K562 (cell line): Measurements from ENCODE around the gene AHCY. TPM values are rescaled to one million over a fixed set of nuclear protein-coding genes. Genes with fewer than 3 reads are reported as not detected.

Experiments used
- ATAC-seq: fragments of 200-7000 bp; cut with Tn5 transposase; 3 replicates; pipeline ENCODE4 v1.9.1; 2020; ENCODE audit warnings: moderate library complexity
- BruUV-seq: library from RNA; stranded (reverse); fragments of 400-500 nt; replicated peaks from 2 replicates; lab custom pipeline; 2021; lab: Mats Ljungman, UMichigan
- CTCF ChIA-PET: fragments of 300-600 bp; formaldehyde crosslinking; extraction: SDS; loops from one replicate; lab custom pipeline; 2021; ENCODE audit warnings: low intra/inter-chr PET ratio; lab: Yijun Ruan, JAX
- POLR2A ChIA-PET: fragments of 300-600, 350-650 bp; sonication (Branson Sonifier 250); formaldehyde crosslinking; extraction: SDS; loops from one replicate; lab custom pipeline; 2021; ENCODE audit warnings: antibody characterized with exemption, inconsistent platforms; lab: Yijun Ruan, JAX
- DNase-seq, 4 experiments: peaks; one replicate each; pipeline versions ENCODE4 v3.0.0 to v3.0.0-alpha.2; 2011 to 2018; ENCODE audit warnings: low spot score in 3 of 4, mixed read lengths in 3 of 4; ENCODE audit errors: extremely low read depth in 1 of 4
- FAIRE-seq: peaks from 2 replicates; lab custom pipeline; 2011; peaks lifted over from hg19 to GRCh38; lab: Jason Lieb, UNC
- H2AFZ ChIP-seq: 2 replicates; pipeline ENCODE4 v1.6.0; 2011; ENCODE audit warnings: low read depth, low read length, control low read depth, inconsistent platforms
- H3K27ac ChIP-seq: fragments of 200-600 bp; 3 replicates; pipeline ENCODE4 v1.8.0; 2011; ENCODE audit warnings: low read depth, mild to moderate bottlenecking, control low read depth, inconsistent platforms, low read length, moderate library complexity, mixed read lengths; ENCODE audit errors: extremely low read depth
- H3K27me3 ChIP-seq, 2 experiments: fragments of 300-600 bp in 1 of 2; 2 replicates in 1 of 2; 3 replicates in 1 of 2; pipeline versions ENCODE4 v1.6.0 to v1.8.0; 2011; ENCODE audit warnings: inconsistent platforms in 2 of 2, low read length in 2 of 2, mild to moderate bottlenecking in 1 of 2, mixed read lengths in 1 of 2, moderate library complexity in 1 of 2; ENCODE audit not compliant: control insufficient read depth in 2 of 2, insufficient read depth in 2 of 2
- H3K36me3 ChIP-seq: fragments of 300-600 bp; 3 replicates; pipeline ENCODE4 v1.8.0; 2011; ENCODE audit warnings: mild to moderate bottlenecking, low read length, inconsistent platforms; ENCODE audit not compliant: control insufficient read depth, insufficient read depth
- H3K4me1 ChIP-seq, 2 experiments: fragments of 200-600 bp in 1 of 2; replicated peaks in 1 of 2; 2 replicates in 1 of 2; 3 replicates in 1 of 2; pipeline versions ENCODE4 v1.5.1 to v1.8.0; 2011; ENCODE audit warnings: inconsistent platforms in 2 of 2, low read length in 2 of 2, mild to moderate bottlenecking in 1 of 2, mixed read lengths in 1 of 2, moderate library complexity in 1 of 2; ENCODE audit not compliant: control insufficient read depth in 2 of 2, insufficient read depth in 2 of 2
- H3K4me2 ChIP-seq: 2 replicates; pipeline ENCODE4 v1.6.1; 2011; ENCODE audit warnings: low read length, control low read depth, inconsistent platforms, mixed read lengths; ENCODE audit not compliant: insufficient read depth
- H3K4me3 ChIP-seq: fragments of 200-600 bp; sonication (generic), shearing (Covaris generic); 2 replicates; pipeline ENCODE4 v1.5.1; 2016; ENCODE audit warnings: control low read depth, inconsistent platforms
- H3K79me2 ChIP-seq: fragments of 200-600 bp; 3 replicates; pipeline ENCODE4 v1.8.0; 2011; ENCODE audit warnings: low read length, inconsistent platforms; ENCODE audit not compliant: control insufficient read depth, insufficient read depth
- H3K9ac ChIP-seq, 2 experiments: 2 replicates each; pipeline versions ENCODE4 v1.6.0 to v1.6.1; 2011; ENCODE audit warnings: low read depth in 2 of 2, low read length in 2 of 2, control low read depth in 1 of 2, inconsistent platforms in 1 of 2, mild to moderate bottlenecking in 1 of 2, mixed read lengths in 1 of 2; ENCODE audit not compliant: insufficient read depth in 1 of 2
- H3K9me1 ChIP-seq: one replicate; pipeline ENCODE4 v1.6.0; 2011; ENCODE audit warnings: inconsistent platforms, mild to moderate bottlenecking, low read length, moderate library complexity; ENCODE audit not compliant: control insufficient read depth, insufficient read depth
- H3K9me3 ChIP-seq: replicated peaks from 2 replicates; pipeline ENCODE4 v1.5.1; 2011; ENCODE audit warnings: low read depth, low read length, inconsistent platforms; ENCODE audit not compliant: control insufficient read depth, insufficient read depth
- H4K20me1 ChIP-seq: replicated peaks from 2 replicates; pipeline ENCODE4 v1.6.1; 2011; ENCODE audit warnings: low read length, inconsistent platforms, mixed read lengths; ENCODE audit not compliant: control insufficient read depth, insufficient read depth
- CEBPB ChIP-seq: fragments of 450-650 bp; IDR thresholded peaks from 2 replicates; pipeline ENCODE4 v1.6.1; 2016; ENCODE audit warnings: missing genetic modification characterization, missing compliant biosample characterization
- EP300 ChIP-seq: IDR thresholded peaks from 2 replicates; pipeline ENCODE4 v1.6.1; 2012; ENCODE audit warnings: low read length, improper control_type of control experiment
- FOXK2 ChIP-seq, 2 experiments: fragments of 450-650 bp; IDR thresholded peaks in 1 of 2; conservative IDR thresholded peaks in 1 of 2; 2 replicates each; pipeline ENCODE4 v1.6.1; 2016; ENCODE audit warnings: low read depth in 2 of 2, mild to moderate bottlenecking in 1 of 2
- IRF2 ChIP-seq: sonication (generic); formaldehyde crosslinking; IDR thresholded peaks from 2 replicates; pipeline ENCODE4 v1.8.1; 2022; ENCODE audit warnings: mild to moderate bottlenecking, missing genetic modification reagents
- WGBS: fragments of 100-300 bp; shearing (Covaris generic); methylation state at CpG from one replicate; pipeline ENCODE4 v1.1.6; 2016; ENCODE audit warnings: low coverage, mixed read lengths; ENCODE audit not compliant: insufficient coverage; ENCODE audit errors: missing lambda C conversion rate; 5-methylcytosine and 5-hydroxymethylcytosine counted together
- in situ Hi-C: fragments of 300-500 bp; cut with MboI; formaldehyde crosslinking; loops from 4 replicates; pipeline ENCODE4 v1.15.0; 2018; ENCODE audit warnings: inconsistent platforms, mixed read lengths
- intact Hi-C: fragments of 100-400 bp; cut with micrococcal nuclease; formaldehyde crosslinking; loops from 2 replicates; pipeline ENCODE4 v1.14.2; 2022
- polyA plus RNA-seq, 8 experiments: library from polyadenylated mRNA; depleted of rRNA in 4 of 8; stranded (reverse) in 5 of 8; unstranded in 3 of 8; fragments of >200 nt; fragmentation: Nextera tagmentation in 2 of 8; fragmentation: Illumina TruSeq in 1 of 8; extraction: Ambion mirVana in 2 of 8; extraction: Trizol in 1 of 8; gene quantifications; 2 replicates each; pipeline versions ENCODE4 v1.2.1 to v1.2.3, GENCODE V29; 2011 to 2014; ENCODE audit warnings: inconsistent platforms in 1 of 8, missing spikeins in 1 of 8
- total RNA-seq, 7 experiments: library from RNA; depleted of rRNA in 6 of 7; stranded (reverse); fragments of >200 nt in 6 of 7; fragmentation: Illumina TruSeq in 2 of 7; extraction: Trizol in 2 of 7; gene quantifications; 2 replicates each; pipeline versions ENCODE4 v1.2.1 to v1.2.3, GENCODE V29; 2011 to 2021; ENCODE audit warnings: low replicate concordance in 1 of 7
- TF ChIP-seq, protein P1 (sequence below): fragments of 250-450 bp; sonication (Bioruptor Pico); IDR thresholded peaks from 2 replicates; pipeline ENCODE4 v1.5.0; 2020; ENCODE audit warnings: mild to moderate bottlenecking, borderline replicate concordance
- TF ChIP-seq, protein P2 (sequence below): fragments of 450-650 bp; IDR thresholded peaks from 2 replicates; pipeline ENCODE4 v1.6.1; 2016; ENCODE audit warnings: borderline replicate concordance

The AHCY gene
- total and polyA plus RNA-seq, 9 of the 15 experiments (the other 6 are each of a cell fraction or from before 2014, with no cell fraction given): 82.5 to 269 (median 190) TPM

DNA sequence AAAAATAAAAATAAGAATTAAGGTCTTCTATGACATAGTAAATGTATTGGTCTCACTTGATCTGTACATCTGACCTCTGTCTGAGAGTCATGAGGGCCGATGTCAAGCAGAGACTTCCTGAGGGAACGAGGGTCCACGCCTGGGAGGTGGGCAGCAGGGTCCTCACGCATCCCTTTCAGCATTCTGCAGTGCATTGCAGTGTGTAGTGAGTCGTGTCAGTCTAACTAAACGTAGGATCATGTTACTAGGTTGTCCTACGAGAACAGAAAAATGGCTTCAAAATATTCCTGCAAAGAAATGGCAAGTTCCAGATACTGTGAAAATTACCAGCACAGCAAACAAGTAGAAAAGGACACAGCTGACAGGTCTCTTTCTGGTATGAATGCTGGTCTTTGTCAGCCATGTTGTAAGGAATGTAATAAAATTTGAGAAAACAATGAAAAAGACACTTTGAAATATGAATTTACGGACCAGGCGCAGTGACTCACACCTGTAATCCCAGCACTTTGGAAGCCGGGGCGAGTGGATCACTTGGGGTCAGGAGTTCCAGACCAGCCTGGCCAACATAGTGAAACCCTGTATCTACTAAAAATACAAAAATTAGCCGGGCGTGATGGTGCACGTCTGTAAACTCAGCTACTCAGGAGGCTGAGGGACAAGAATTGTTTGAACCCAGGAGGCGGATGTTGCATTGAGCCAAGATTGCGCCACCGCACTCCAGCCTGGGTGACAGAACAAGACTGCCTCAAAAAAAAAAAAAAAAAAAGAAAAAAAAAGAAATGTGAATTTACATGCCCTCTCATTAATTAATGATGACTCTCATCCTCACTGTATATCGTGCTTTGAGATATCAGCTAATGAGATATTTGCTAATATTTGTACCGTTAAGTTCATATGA, 2.4 kb upstream of the AHCY start:
- POLR2A ChIA-PET: no interaction called here
- Histone ChIP-seq H3K27me3 (no peaks in the 10 kb centered on the region), H2AFZ (0 out of 2 replicates have a peak overlapping the region, but pooled peaks have one; percentile 6), H3K79me2 (peaks cover 25% of the 10 kb centered on the region), H3K4me3 (no peak overlapping the region), H4K20me1 (0 out of 2 replicates have a peak, but pooled peaks cover 3% of the 10 kb centered on the region), H3K27ac (no peak overlapping the region), H3K9ac (no peak overlapping the region), H3K4me1 (peaks cover 16 to 28% of the 10 kb centered on the region in 2 experiments), H3K9me1 (no peaks in the 10 kb centered on the region), H3K4me2 (no peak overlapping the region), H3K36me3 (peaks cover 16% of the 10 kb centered on the region; the same call in 2 of the 3 replicates), H3K9me3 (no peaks in the 10 kb centered on the region)
- 75% methylated on average over 19 of the region's 19 CpGs for whole genome bisulfite sequencing
- CTCF ChIA-PET: no interaction called here
- intact Hi-C loops: no loop called here
- FAIRE-seq (no peak), ATAC-seq (no peak), DNase-seq (no peak)
- BruUV-seq: no TSS peak
- in situ Hi-C loops: no loop called here
- TF ChIP-seq, protein P1, sequence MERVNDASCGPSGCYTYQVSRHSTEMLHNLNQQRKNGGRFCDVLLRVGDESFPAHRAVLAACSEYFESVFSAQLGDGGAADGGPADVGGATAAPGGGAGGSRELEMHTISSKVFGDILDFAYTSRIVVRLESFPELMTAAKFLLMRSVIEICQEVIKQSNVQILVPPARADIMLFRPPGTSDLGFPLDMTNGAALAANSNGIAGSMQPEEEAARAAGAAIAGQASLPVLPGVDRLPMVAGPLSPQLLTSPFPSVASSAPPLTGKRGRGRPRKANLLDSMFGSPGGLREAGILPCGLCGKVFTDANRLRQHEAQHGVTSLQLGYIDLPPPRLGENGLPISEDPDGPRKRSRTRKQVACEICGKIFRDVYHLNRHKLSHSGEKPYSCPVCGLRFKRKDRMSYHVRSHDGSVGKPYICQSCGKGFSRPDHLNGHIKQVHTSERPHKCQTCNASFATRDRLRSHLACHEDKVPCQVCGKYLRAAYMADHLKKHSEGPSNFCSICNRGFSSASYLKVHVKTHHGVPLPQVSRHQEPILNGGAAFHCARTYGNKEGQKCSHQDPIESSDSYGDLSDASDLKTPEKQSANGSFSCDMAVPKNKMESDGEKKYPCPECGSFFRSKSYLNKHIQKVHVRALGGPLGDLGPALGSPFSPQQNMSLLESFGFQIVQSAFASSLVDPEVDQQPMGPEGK (CRISPR knock-in tag): no peak
- TF ChIP-seq CEBPB (tag) (peak; percentile 42), FOXK2 (conservative IDR thresholded peaks at IDR 0.05 in 1 of 2, IDR thresholded peaks at IDR 0.05 in 1 of 2; ENCODE audit: low read depth in 2 of 2) (no peak), EP300 (no peak), IRF2 (CRISPR knock-in tag) (no peak)
- TF ChIP-seq, protein P2, sequence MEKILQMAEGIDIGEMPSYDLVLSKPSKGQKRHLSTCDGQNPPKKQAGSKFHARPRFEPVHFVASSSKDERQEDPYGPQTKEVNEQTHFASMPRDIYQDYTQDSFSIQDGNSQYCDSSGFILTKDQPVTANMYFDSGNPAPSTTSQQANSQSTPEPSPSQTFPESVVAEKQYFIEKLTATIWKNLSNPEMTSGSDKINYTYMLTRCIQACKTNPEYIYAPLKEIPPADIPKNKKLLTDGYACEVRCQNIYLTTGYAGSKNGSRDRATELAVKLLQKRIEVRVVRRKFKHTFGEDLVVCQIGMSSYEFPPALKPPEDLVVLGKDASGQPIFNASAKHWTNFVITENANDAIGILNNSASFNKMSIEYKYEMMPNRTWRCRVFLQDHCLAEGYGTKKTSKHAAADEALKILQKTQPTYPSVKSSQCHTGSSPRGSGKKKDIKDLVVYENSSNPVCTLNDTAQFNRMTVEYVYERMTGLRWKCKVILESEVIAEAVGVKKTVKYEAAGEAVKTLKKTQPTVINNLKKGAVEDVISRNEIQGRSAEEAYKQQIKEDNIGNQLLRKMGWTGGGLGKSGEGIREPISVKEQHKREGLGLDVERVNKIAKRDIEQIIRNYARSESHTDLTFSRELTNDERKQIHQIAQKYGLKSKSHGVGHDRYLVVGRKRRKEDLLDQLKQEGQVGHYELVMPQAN: no peak
